HG03159 (cell line): ENCODE measurements around the gene JTB.

Experiments
- ATAC-seq: cut with Tn5 transposase; IDR thresholded peaks from one replicate; pipeline ENCODE4 v1.9.1; 2021; ENCODE audit warnings: mild to moderate bottlenecking, moderate library complexity; ENCODE audit not compliant: unreplicated experiment

The JTB gene

DNA sequence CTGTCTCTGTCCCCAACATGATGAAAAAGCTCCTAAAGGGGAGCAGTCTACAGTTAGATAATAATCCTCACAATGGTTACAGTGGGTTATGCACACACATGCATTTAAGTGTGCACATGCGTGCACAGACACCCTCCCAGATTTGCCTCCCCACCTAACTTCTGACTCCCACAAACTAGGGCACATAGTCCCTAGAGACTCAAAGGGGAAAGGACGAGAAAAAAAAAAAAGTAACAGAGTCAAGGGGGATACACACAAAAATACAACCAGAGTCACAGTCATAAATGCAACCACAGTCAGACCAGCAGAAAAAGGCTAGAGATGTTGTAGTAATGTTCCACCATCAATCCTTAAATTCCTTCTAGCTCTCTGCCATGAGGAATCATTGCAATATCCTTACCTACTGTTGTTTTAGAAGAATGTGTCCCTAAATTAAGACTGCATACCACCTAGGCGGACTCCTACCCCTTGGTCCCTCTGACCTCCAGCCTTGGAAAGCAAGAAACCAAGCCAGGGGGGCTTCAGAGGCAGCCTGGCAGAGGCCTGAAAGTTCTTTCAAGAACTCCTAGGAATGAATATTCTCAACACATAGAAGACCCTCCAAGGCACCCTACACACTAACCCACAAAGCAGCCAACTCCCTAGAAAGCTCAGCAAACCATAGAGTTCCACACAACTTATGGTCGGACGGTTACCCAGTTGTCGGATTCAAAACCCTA, 20.3 kb downstream of the JTB start:
- ATAC-seq, result no peak

DNA sequence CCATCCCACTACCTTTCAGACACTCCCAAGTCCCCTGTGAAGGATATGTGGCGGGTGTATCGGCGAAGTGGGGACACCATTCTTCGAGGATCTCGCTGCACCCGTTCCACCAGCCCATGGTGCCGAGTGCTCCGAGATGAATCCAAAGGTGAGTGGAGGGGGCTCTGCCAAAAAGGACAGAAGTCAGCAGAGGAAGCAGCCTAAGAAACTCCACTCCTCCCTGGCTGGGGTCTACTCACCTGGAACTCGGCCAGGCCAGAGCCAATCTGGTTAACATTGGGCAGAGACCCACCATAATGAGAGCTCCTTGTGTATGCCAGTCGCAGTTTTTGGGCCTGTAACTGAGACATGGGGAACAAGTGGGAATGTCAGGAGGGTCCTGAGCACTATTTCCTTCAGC, 22.6 kb downstream of the JTB start:
- no peak for ATAC-seq

DNA sequence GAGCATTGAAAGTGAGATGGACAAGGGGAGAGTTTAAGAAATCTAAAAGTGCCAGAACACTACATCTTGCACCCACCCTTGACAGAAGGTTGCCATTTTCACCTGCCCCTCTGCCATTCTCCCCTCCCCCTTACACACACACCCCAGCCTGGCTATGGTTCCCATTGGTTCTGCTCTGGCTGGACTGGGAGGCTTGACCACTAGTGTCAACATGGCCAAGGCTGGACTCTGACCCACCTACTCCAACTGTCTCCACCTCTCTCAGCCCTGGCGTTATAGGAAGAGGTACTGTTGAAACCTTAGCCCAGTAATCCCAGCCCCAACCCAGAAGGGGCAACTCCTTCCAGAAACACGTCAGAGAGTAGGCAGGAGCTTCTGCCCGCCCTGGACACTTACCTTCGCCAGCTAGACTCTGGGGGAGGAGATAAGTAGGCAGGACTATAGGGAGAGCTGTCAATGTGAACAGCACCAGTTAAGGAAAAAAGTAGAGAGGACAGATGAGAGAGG, 23.6 kb downstream of the JTB start:
- no peak for ATAC-seq

DNA sequence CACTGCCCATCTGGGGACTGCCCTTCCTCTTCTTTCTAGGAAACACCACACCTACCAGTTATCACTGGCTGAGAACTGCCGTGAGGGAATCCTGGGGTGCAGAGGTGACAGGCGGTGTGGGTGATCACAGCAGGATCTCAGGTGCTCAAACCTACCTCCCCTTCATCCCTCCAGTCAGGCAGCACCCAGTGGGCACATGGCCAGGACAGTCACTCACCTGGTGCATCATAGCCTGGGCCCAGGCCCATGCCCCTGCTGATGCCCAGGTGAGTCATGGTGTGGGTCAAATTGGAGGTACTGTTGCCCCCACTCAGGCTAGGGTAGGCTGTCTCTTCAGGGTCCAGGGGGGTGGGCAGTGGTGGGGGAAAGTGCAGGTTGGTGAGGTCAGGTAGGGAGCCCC, 25.7 kb downstream of the JTB start:
- no peak for ATAC-seq

DNA sequence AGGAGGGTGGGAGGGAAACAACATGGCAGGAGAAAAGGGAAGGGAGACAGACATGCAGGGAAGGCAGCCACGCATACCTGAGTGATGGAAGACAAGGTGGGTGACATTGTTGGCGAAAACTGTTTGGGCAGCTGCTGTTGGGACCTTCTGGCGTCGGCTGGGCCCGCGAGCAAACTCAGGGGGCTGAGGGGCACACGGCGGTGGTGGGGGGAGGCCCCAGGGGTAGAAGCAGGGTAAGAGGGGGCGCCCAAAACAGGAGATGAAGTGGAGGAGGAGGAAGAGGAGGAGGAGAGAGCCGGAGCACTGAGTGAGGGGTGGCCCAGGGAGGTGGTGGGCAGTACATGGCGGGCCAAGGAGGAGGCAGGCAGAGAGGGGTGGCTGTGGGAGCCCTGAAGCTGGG, 26.3 kb downstream of the JTB start:
- ATAC-seq, result no peak

DNA sequence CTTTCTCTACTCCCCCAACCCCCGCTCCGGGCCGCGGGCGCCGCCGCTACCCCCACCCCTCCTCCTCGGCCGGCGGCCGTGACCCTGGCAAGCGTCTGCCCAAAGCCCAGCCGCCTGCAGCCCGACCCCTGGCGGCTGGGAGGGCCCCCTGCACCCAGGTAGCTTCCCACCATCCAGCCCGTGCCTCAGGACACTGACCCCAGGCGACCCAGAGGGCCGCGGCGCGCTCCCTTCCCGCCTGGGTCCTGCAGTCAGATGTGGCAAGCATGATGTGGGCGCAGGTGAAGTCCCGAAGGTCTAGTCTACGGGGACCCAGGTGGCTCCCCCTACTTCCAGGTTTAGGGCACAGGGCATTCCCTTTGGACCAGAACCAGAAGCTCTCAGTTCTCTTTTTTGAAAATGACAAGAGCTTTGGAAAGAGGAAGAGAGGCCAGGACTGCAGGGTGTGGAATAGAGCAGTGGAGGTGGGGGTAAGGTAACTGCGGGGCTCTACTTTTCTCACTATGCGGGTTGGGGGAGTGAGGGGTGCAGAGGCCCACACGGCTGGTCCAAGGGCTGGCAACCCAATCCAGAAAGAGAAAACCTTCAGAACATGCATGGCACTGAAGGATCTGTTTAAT, 30.7 kb downstream of the JTB start, which contains the start of gene DENND4B:
TSS of gene DENND4B (minus strand) at position 97 of the 620 bp plus-strand sequence. CDS start 2,344 bp downstream, outside the sequence.
- peak; percentile 50 for ATAC-seq

DNA sequence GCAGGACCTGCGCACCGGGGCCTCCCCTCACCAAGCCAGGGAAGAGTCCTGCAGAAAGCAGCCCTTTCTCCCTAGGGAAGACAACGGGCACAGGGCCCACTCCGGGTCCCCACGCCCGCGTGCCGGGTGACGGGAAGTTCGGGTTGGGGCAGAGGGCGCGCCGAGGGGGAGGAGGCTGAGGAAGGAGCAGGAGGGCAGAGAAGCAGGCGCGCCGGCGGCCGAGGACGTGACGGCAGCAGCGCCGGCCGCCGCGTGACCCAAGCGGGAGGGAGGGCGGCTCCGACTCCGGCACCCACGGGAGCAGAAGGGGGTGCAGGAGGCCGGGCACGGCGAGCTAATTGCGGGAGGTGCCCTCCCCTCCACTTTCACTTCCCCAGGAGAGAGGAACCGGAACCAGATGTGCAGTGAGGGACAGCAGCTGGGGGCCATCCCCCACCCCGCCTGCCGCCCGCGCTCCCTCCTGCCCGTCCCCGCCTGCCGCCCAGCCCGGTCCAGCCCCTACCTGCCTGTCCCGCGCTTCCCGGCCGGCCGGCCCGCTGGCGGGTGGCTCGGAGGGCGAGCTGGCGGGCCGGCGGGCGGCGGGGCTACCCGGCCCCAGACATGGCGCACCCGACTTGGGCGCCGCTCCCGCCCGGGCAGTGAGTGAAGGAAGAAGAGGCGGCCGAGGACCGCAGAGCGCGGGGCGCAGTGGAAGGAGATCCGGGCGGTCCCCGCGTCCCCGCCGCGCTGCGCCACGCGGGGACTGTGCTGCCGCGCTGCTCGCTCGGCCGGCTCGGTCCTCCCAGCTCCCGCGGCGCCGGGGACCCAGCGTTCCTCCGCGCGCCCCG, 31.5 kb downstream of the JTB start:
- ATAC-seq, result peak; percentile 68

DNA sequence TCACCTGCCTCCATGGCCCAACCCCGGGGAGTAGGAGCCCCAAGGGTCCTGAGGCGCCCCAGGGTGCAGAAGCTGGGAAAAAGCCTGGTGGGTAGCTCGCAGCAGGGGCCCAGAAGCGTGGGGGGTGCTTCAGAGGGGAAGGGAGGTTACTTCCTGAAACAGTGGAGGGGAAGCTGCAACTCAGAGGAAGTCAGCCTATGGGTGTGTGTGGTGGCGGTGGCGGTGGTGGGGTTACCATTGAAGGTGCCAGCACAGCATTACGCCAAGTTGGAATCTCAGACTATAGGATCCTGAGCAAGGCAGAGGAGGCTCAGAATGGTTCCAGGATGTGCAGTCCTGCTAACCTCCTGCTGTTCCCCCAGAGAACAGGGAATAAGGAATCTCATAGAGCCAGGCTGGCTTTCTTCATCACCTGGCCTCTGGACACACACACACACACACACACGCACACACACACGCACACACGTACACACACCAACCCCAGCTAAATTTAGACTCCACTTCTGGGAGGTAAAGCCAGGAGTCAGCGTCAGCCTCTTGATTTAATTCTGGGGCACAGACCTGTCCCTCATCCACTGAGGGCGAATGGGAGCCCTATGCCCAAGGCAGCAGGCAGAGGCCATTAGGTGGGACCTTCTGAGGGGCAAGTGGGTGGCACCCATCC, 32.2 kb downstream of the JTB start:
- ATAC-seq, result no peak

DNA sequence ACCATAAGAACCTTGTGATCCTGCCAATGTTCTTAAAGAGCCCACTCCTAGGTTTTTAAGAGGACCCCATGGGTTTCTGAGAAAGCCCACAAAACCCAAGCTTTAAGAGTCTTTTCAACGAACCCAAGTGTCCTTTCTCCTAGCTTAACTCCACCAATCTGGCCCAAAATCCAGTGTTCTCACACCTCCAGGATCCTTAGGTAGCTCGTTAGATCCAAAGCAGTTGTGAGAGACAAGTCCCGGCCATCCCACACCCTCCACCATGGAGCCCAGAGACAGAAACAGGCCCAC, 32.7 kb downstream of the JTB start:
- ATAC-seq, result no peak

DNA sequence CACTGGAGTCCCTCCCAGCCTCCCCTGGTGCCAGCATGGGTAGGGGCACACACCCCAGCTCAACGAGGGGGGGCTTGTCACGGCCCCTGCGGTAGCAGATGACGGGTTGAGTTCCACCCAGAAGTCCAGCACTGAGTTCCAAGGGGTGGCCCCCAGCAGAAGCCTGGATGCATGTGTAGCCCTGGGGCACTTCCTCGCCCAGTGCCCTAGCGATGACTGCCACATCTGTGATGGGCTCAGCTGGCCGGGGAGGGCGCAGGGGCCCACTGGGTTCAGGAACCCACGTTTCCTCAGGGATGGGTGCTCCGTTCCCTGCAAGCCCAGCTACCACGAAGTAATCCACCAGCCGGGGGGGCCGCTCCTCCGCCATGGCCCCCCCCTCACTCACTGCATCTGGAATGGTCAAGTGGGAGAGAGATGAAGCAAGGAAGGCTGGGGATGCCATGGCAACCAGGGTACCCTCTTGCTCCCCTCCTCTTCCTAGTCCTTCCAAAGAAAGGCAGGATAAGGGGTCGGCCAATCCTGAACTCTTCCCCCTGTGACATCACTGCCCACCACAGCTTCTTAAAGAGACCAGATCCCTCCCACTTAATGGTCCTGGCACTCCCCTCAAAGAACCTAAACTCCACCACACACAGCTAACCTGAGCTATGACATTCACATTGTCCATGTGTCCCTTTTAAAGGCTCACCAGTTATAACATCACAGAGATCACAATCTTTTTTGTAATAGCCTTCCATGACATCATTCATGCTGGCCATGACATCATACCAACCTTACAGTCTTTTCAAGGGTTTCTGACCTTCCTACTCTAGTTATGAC, 33.3 kb downstream of the JTB start:
- ATAC-seq, result no peak

DNA sequence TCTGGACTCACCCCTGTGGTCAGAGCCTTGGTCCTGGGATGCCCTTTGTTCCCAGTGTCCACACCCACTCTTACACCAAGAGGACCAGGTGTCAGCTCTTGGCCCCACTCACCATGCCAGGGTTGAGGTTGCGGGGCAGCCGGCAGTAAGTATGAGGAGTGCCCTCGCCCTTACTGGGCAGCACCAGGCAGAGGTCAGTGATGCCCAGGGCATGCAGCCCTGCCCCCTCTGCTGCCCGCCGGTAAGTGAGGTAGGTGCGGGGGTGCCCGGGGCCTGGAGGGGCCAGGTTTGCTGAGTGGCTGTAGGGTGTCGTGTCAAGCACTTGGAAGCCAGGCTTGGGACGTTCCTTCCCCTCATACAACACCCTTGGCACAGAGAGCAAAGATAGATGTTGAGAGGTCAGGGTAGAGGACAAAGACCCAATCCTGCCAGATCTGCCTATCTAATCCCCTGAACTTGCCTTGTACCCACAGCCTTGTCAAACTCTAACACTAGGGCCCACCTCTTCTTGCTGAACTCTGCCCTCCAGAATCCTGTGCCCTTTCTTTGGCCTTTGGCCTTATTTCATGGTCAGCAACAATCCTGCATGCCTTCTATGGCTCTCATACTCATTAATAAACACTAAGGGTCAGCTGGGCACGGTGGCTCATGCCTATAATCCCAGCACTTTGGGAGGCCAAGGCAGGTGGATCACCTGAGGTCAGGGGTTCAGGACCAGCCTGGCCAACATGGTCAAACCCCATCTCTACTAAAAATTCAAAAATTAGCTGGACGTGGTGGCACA, 34.5 kb downstream of the JTB start:
- no peak for ATAC-seq

DNA sequence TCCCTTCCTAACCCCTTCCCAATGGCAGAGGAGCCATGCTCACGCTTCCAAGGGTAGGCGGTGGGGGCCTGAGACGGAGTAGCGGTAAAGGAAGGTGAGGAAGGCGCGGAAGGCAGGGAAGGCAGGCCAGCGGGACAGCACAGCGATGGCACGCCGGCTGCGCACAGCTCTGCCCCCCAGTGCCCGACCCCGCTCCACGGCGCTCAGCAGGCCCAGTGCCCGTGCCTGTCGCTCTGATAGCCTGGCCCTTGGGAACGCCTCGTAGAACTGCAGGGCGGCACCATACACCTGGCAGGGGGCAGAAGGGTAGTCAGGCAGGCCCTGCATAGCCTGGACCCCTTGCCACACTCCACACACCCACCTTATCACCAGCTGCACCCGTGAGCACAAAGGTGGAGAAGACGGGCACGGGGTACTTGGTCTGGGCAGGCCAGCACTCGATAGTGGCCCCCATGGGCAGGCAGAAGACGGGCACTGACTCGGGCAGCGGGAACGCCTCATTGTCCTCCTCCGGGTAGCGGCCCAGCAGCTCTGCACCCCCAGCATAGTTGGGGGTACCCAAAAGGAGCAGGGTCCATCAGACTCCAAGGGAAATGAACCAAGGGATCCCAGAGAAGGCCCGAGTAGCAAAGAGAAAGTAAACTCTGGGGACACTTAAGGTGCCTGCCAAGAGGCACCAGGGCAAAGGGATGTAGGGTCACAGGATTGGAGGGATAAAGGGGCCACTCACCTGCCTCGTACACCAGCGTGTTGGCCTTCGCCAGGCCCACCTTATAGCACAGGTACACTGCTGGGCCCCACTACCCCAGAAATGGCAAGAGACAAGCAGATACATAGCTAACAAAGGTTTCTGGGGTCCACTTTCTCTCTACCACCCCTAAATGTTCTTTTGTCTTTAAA, 35.4 kb downstream of the JTB start:
- ATAC-seq, result no peak

DNA sequence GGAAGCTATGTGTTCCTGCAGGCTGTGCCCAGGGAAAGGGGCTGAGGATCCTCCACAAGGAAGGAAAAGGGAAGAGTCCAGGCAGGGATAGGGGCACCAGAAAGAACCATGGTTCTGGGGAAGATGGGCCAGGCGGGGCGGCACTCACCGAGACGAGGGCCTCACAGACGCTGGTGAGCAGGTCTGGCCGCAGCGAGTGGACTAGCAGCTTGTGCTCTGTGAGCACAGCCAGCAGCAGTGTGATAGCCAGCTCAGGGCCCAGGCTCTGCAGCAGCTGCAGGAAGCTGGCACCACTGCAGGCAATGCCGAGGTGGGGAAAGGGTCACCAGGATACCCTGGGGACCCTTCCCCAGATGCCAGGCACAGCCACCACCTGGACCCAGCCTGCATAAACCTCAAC, 36.7 kb downstream of the JTB start:
- ATAC-seq, result no peak

DNA sequence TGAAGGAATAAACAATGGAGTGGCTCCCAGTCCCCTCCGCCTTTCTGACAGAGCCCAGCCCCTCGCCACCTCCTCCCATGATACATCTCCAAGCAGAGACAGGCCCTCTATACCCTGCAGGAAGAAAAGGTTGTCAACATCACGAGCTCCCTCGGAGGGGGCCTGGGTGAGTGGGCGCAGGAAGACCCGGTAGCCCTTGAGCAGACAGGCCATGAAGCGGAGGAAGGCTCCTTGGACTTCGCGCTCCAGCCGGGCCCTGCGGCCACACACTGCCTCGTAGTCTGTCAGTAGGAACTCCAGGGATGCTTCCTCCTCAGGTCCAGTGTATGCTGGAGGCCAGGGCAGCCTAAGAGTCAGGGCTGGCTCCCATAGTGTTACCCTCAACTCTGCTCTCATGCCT, 38.0 kb downstream of the JTB start:
- no peak for ATAC-seq

DNA sequence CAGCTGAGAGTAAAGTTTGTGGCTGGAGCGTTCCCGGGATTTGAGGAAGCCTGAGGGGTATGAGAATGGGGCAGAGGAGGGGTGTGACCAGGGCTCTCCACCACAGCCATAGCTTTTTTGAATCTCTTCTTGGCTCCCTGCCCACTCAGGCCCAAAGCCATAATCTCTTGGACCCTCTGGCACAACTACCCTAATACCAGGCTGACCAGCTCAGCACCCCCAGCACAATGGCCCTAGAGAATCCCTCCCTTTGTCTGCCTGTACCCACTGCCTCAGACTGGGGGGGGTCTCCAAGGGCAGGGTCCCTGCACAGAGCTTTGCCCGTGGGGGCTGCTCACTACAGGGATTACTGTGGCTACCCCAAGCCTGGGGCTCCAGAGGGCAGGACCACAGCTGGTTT, 38.5 kb downstream of the JTB start:
- no peak for ATAC-seq

DNA sequence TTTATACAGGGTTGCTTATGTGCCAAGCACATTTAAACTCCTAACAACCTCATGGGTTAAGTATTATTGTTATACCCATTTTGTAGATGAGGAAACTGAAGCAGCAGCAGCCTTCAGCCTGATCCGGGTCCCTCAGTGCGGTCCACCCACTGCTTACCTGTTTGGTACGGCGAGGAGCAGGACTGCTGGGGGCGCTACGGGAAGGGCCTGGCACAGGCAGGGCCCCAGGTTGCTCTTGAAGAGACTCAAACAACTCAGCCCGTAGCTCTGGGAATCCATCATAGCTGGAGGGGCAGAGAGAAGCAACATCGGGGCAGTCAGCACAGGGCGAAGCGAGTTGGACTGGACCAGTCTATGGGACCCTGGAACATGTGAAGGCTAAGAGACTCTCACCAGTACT, 40.1 kb downstream of the JTB start:
- ATAC-seq, result no peak

DNA sequence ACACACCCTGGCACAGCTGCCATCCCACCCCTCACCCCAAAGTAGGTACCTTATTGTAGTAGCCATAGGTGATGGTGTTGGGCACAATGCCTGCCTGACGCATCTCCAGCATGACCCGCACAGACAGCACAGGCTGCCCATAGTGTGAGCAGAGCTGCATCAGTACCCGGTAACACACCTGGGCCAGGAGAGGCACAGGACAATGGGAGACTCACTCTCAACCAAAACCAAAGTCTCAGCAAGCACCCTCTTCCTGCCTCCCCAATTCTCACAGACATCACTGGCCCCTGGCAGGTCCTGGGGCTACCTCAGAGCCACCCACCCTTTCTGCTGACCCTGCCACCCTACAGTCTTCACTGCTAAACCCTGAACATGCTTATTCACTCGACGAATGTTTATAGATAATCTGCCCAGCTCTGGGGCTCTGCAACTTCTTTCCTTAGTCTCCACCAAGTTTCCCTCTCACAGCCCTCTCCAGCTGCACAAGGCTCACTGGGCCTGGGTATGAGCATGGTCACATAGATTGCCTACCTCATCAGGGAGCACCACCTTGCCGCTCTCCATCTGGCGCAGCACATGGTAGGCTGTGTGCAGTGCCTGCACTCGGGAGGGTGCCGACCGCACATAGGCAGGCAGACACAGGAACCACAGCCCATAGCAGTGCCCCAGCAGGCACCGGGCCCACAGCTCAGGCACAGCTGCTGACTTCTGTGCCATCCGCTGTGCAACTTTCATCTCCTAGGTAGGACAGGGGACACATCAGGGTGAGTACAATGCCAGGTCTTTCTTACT, 41.3 kb downstream of the JTB start:
- no peak for ATAC-seq

DNA sequence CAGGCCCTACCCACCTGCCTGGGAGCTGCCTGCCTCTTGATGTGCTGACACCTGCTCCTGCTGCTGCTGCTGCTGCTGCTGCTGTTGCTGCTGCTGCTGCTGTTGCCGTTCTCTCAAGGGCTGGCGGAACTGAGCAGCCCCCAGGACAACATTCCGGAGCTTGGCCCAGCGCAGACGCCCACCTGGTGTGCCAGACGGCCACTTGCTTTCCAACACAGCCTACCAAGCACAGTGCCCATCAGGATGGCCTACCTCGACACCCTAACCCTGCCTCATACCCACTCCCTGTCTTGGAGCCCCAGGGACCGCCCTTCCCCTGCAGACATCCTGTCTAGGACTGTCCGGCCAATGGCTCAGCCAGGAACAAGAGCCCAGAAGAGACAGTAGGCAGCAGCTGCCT, 42.7 kb downstream of the JTB start:
- no peak for ATAC-seq
